H1 (cell line): ENCODE measurements around the gene GRM4. TPM values are rescaled to one million over a fixed set of nuclear protein-coding genes. Genes with fewer than 3 reads are reported as not detected.
A peak's percentile ranks its signal among the peaks of the same experiment; 100 is the strongest.

Experiments used
- CTCF ChIA-PET: fragments of 300-600 bp; sonication (Branson Sonifier 250); formaldehyde crosslinking; loops from one replicate; lab custom pipeline; 2021; ENCODE audit not compliant: partially characterized antibody; lab: Charles Lee
- POLR2A ChIA-PET: fragments of 300-600 bp; sonication (Branson Sonifier 250); formaldehyde crosslinking; loops from one replicate; lab custom pipeline; 2021; ENCODE audit warnings: inconsistent platforms; ENCODE audit not compliant: partially characterized antibody; lab: Charles Lee
- DNase-seq, 2 experiments: peaks; one replicate each; pipeline versions ENCODE4 v3.0.0 to v3.0.0-alpha.2; 2010 to 2022; ENCODE audit warnings: low spot score in 2 of 2, low read depth in 1 of 2, mixed read lengths in 1 of 2
- FAIRE-seq: peaks from 2 replicates; lab custom pipeline; 2011; peaks lifted over from hg19 to GRCh38; lab: Jason Lieb, UNC
- H2AFZ ChIP-seq: 2 replicates; pipeline ENCODE4 v1.8.1; 2012; ENCODE audit warnings: low read length, inconsistent platforms
- H2AK5ac ChIP-seq: 2 replicates; pipeline ENCODE4 v1.6.1; 2013; ENCODE audit warnings: low read depth, low read length
- H2BK120ac ChIP-seq: replicated peaks from 2 replicates; pipeline ENCODE3; 2013; ENCODE audit warnings: low read depth, low read length, inconsistent platforms
- H2BK12ac ChIP-seq: 2 replicates; pipeline ENCODE4 v1.6.1; 2013; ENCODE audit warnings: low read depth, low read length
- H2BK15ac ChIP-seq: 2 replicates; pipeline ENCODE4 v1.6.1; 2013; ENCODE audit warnings: low read length
- H2BK20ac ChIP-seq: 2 replicates; pipeline ENCODE4 v1.6.1; 2013; ENCODE audit warnings: low read length
- H2BK5ac ChIP-seq: 2 replicates; pipeline ENCODE4 v1.6.1; 2013; ENCODE audit warnings: low read depth, low read length
- H3K14ac ChIP-seq: 2 replicates; pipeline ENCODE4 v1.6.1; 2013; ENCODE audit warnings: inconsistent platforms; ENCODE audit not compliant: insufficient read length
- H3K18ac ChIP-seq: 2 replicates; pipeline ENCODE4 v1.6.1; 2013; ENCODE audit warnings: low read length; ENCODE audit errors: extremely low read depth
- H3K23ac ChIP-seq: 2 replicates; pipeline ENCODE4 v1.6.1; 2013; ENCODE audit warnings: inconsistent platforms; ENCODE audit not compliant: insufficient read length
- H3K23me2 ChIP-seq: 2 replicates; pipeline ENCODE4 v1.6.1; 2013; ENCODE audit warnings: low read depth, low read length
- H3K27ac ChIP-seq: 2 replicates; pipeline ENCODE4 v1.6.1; 2011; ENCODE audit warnings: low read depth, low read length, inconsistent platforms
- H3K27me3 ChIP-seq, 4 experiments: replicated peaks in 1 of 4; 1 replicate in 1 of 4; 2 replicates in 3 of 4; pipeline versions ENCODE4 v1.6.1 to v1.8.1; 2011 to 2013; ENCODE audit warnings: low read length in 3 of 4, mild to moderate bottlenecking in 3 of 4, inconsistent platforms in 2 of 4, mixed read lengths in 2 of 4, moderate library complexity in 1 of 4; ENCODE audit not compliant: control insufficient read depth in 3 of 4, insufficient read depth in 3 of 4; ENCODE audit errors: extremely low read depth in 1 of 4
- H3K36me3 ChIP-seq, 4 experiments: 2 replicates each; pipeline versions ENCODE4 v1.6.1 to v1.8.1; 2011 to 2013; ENCODE audit warnings: mild to moderate bottlenecking in 4 of 4, low read length in 3 of 4, moderate library complexity in 2 of 4, control low read depth in 1 of 4, inconsistent platforms in 1 of 4; ENCODE audit not compliant: insufficient read depth in 4 of 4, control insufficient read depth in 2 of 4
- H3K4ac ChIP-seq: replicated peaks from 2 replicates; pipeline ENCODE3; 2013; ENCODE audit warnings: low read length, low read depth, mixed read lengths, inconsistent platforms; ENCODE audit not compliant: insufficient read length
- H3K4me1 ChIP-seq, 4 experiments: replicated peaks in 1 of 4; 1 replicate in 1 of 4; 2 replicates in 3 of 4; pipeline versions ENCODE4 v1.6.1 to v1.8.1; 2011 to 2013; ENCODE audit warnings: low read length in 3 of 4, inconsistent platforms in 2 of 4, mixed read lengths in 1 of 4; ENCODE audit not compliant: insufficient read depth in 4 of 4, control insufficient read depth in 3 of 4
- H3K4me2 ChIP-seq, 2 experiments: 2 replicates each; pipeline versions ENCODE4 v1.6.1 to v1.8.1; 2011 to 2013; ENCODE audit warnings: low read depth in 2 of 2, low read length in 2 of 2, control low read depth in 1 of 2, inconsistent platforms in 1 of 2, mild to moderate bottlenecking in 1 of 2; ENCODE audit not compliant: insufficient read depth in 1 of 2
- H3K4me3 ChIP-seq, 4 experiments: fragments of 200-600, 300-600 bp in 1 of 4; sonication (generic), shearing (Covaris generic), sonication (Bioruptor Twin) in 1 of 4; 2 replicates each; pipeline versions ENCODE4 v1.5.1 to v1.8.1; 2011 to 2016; ENCODE audit warnings: low read length in 4 of 4, low read depth in 3 of 4, control low read depth in 2 of 4, inconsistent platforms in 2 of 4, mild to moderate bottlenecking in 2 of 4, mixed read lengths in 1 of 4, moderate library complexity in 1 of 4; ENCODE audit not compliant: insufficient read depth in 2 of 4; ENCODE audit errors: extremely low read depth in 1 of 4
- H3K56ac ChIP-seq: replicated peaks from 2 replicates; pipeline ENCODE3; 2013; ENCODE audit warnings: low read depth, mild to moderate bottlenecking, mixed read lengths, low read length, inconsistent platforms; ENCODE audit not compliant: insufficient read length
- H3K79me1 ChIP-seq: 2 replicates; pipeline ENCODE4 v1.6.1; 2013; ENCODE audit warnings: low read depth, low read length, control low read depth
- H3K79me2 ChIP-seq, 2 experiments: 2 replicates each; pipeline versions ENCODE4 v1.6.1 to v1.8.1; 2012 to 2013; ENCODE audit warnings: low read length in 2 of 2, mild to moderate bottlenecking in 2 of 2, inconsistent platforms in 1 of 2; ENCODE audit not compliant: insufficient read depth in 2 of 2, control insufficient read depth in 1 of 2
- H3K9ac ChIP-seq, 4 experiments: replicated peaks in 1 of 4; 1 replicate in 1 of 4; 2 replicates in 3 of 4; pipeline versions ENCODE4 v1.6.1 to v1.8.1; 2011 to 2013; ENCODE audit warnings: low read depth in 3 of 4, low read length in 3 of 4, control low read depth in 2 of 4, mild to moderate bottlenecking in 2 of 4, moderate library complexity in 2 of 4, inconsistent platforms in 1 of 4; ENCODE audit errors: extremely low read depth in 1 of 4
- H3K9me3 ChIP-seq, 2 experiments: 2 replicates each; pipeline versions ENCODE4 v1.6.1 to v1.8.1; 2012 to 2013; ENCODE audit warnings: mild to moderate bottlenecking in 2 of 2, moderate library complexity in 2 of 2, control low read depth in 1 of 2, inconsistent platforms in 1 of 2, low read depth in 1 of 2, low read length in 1 of 2, mixed read lengths in 1 of 2; ENCODE audit not compliant: insufficient read depth in 2 of 2
- H4K20me1 ChIP-seq, 2 experiments: replicated peaks in 1 of 2; 2 replicates each; pipeline versions ENCODE3 to v1.8.1; 2011 to 2013; ENCODE audit warnings: inconsistent platforms in 2 of 2, low read length in 2 of 2, mild to moderate bottlenecking in 1 of 2; ENCODE audit not compliant: insufficient read depth in 2 of 2, control insufficient read depth in 1 of 2
- H4K5ac ChIP-seq: 2 replicates; pipeline ENCODE4 v1.6.1; 2013; ENCODE audit warnings: low read length, low read depth, mixed read lengths, inconsistent platforms; ENCODE audit not compliant: insufficient read length
- H4K8ac ChIP-seq: 2 replicates; pipeline ENCODE4 v1.8.0; 2013; ENCODE audit warnings: mild to moderate bottlenecking, moderate library complexity, low read length, inconsistent platforms; ENCODE audit not compliant: insufficient read depth; ENCODE audit errors: extremely low read depth
- H4K91ac ChIP-seq: replicated peaks from 2 replicates; pipeline ENCODE3; 2013; ENCODE audit warnings: low read length, mixed read lengths, inconsistent platforms; ENCODE audit not compliant: insufficient read length
- BCL11A ChIP-seq, 2 experiments: IDR thresholded peaks; one replicate each; pipeline ENCODE4 v1.6.1; 2011; ENCODE audit warnings: low read depth in 2 of 2, low read length in 2 of 2, mild to moderate bottlenecking in 2 of 2
- RAD21 ChIP-seq, 2 experiments: IDR thresholded peaks in 1 of 2; conservative IDR thresholded peaks in 1 of 2; 2 replicates each; pipeline ENCODE4 v1.6.1; 2011; ENCODE audit warnings: low read depth in 2 of 2, low read length in 2 of 2, improper control_type of control experiment in 1 of 2, inconsistent platforms in 1 of 2, mild to moderate bottlenecking in 1 of 2, moderate library complexity in 1 of 2
- WGBS, 2 experiments: shearing (Covaris generic) in 1 of 2; methylation state at CpG; one replicate each; pipeline versions ENCODE4 v1.1.6 to v1.1.7; 2013 to 2015; ENCODE audit warnings: low lambda C conversion rate in 2 of 2, mixed read lengths in 2 of 2, inconsistent platforms in 1 of 2, low coverage in 1 of 2, missing lambda C conversion rate in 1 of 2; ENCODE audit not compliant: insufficient replicate concordance in 2 of 2, insufficient coverage in 1 of 2, insufficient read length in 1 of 2; ENCODE audit errors: extremely low coverage in 1 of 2, missing lambda C conversion rate in 1 of 2; 5-methylcytosine and 5-hydroxymethylcytosine counted together
- polyA plus RNA-seq, 7 experiments: library from polyadenylated mRNA; depleted of rRNA in 3 of 7; stranded (reverse) in 5 of 7; unstranded in 2 of 7; fragments of >200 nt in 5 of 7; fragments of 200-250 nt in 2 of 7; gene quantifications; 1 replicate in 5 of 7; 2 replicates in 1 of 7; 4 replicates in 1 of 7; pipeline versions ENCODE4 v1.2.1 to v1.2.3, GENCODE V29; 2011 to 2013; ENCODE audit warnings: missing spikeins in 2 of 7, mixed read lengths in 2 of 7
- total RNA-seq: library from RNA; stranded (reverse); fragmentation: NEBNext Ultra II Directional; extraction: Animal tissue kit (Norgen Biotek cat#: 25700); gene quantifications from 2 replicates; pipeline ENCODE4 v1.2.1, GENCODE V29; 2021

GRM4 gene
- total and polyA plus RNA-seq, 2 of the 8 experiments (the other 6 are each of a cell fraction or from before 2014, with no cell fraction given): 19.6 to 21.5 TPM

GRCh38 chr6:34025112-34025807 is 120.6 kb downstream of the GRM4 start:
- TF ChIP-seq BCL11A (IDR thresholded peaks at IDR 0.05; ENCODE audit: low read depth in 2 of 2, low read length in 2 of 2) (no peak), RAD21 (IDR thresholded peaks at IDR 0.05 in 1 of 2, conservative IDR thresholded peaks at IDR 0.05 in 1 of 2; ENCODE audit: low read depth in 2 of 2, low read length in 2 of 2) (peak in 1 of 2 experiments; percentile 17; a peak in 1 of 4 replicates)
- H3K79me1 ChIP-seq: no peaks in the 10 kb centered on the region
- H4K20me1 ChIP-seq: peaks cover 1 to 2% of the 10 kb centered on the region in 2 experiments
- H2AFZ ChIP-seq: no peak overlapping the region
- H3K4me2 ChIP-seq: no peak overlapping the region
- no peaks in the 10 kb centered on the region for H3K36me3 ChIP-seq
- H3K4ac ChIP-seq: no peak overlapping the region
- H4K5ac ChIP-seq: no peak overlapping the region
- H3K23me2 ChIP-seq: no peaks in the 10 kb centered on the region; the same call in 1 of the 2 replicates
- H3K4me1 ChIP-seq: no peaks in the 10 kb centered on the region; a peak in 1 of 7 replicates
- H2BK120ac ChIP-seq: no peak overlapping the region
- no peak overlapping the region for H2AK5ac ChIP-seq
- H2BK5ac ChIP-seq: no peak overlapping the region
- POLR2A ChIA-PET: interaction anchor here (1.2 to 1.4 kb wide), 2 partner anchors 15 to 120 kb away, joined by 3 to 4 read pairs; no protein-coding TSS in a partner anchor
- H3K9ac ChIP-seq: no peak overlapping the region
- WGBS, 2 experiments: 83% methylated on average over 8 of the region's 8 CpGs; no CpG with 5 or more reads in 1 of the 2 experiments
- H3K14ac ChIP-seq: no peak overlapping the region
- H3K56ac ChIP-seq: no peak overlapping the region
- no peak for DNase-seq
- no peak overlapping the region for H2BK15ac ChIP-seq
- H3K18ac ChIP-seq: no peak overlapping the region
- no peak overlapping the region for H2BK20ac ChIP-seq
- FAIRE-seq: no peak
- no peak overlapping the region for H4K91ac ChIP-seq
- no peak overlapping the region for H3K27ac ChIP-seq
- CTCF ChIA-PET: interaction anchor here (0.6 to 16.1 kb wide), 18 partner anchors 7 to 641 kb away, joined by 3 to 234 read pairs (median 4); partner anchors contain the start of gene IP6K3
- peaks cover 0 to 2% (median 0%) of the 10 kb centered on the region in 4 experiments; a peak in 1 of 7 replicates for H3K27me3 ChIP-seq
- no peaks in the 10 kb centered on the region for H3K79me2 ChIP-seq
- H4K8ac ChIP-seq: no peak overlapping the region
- H3K4me3 ChIP-seq: no peak overlapping the region
- H3K9me3 ChIP-seq: peaks cover 0 to 2% of the 10 kb centered on the region in 2 experiments; a peak in 1 of 4 replicates
- H2BK12ac ChIP-seq: no peak overlapping the region
- H3K23ac ChIP-seq: no peak overlapping the region
